ENCODE measurements around the gene APLNR. TPM values are rescaled to one million over a fixed set of nuclear protein-coding genes. Genes with fewer than 3 reads are reported as not detected.

Gene APLNR
- polyA plus RNA-seq, 1 donor (not counting 4 experiments of a cell fraction or from before 2014, with no cell fraction given): not detected

- Histone ChIP-seq H3K27ac (ENCODE audit: control insufficient read depth, insufficient read depth, low read length) (no peak overlapping the region), H4K20me1 (ENCODE audit: control insufficient read depth, extremely low read depth, insufficient read depth, low read length) (no peaks in the 10 kb centered on the region), H3K27me3 (ENCODE audit: control insufficient read depth, extremely low read depth, insufficient read depth, low read length) (no peaks in the 10 kb centered on the region), H3K36me3 (ENCODE audit: control insufficient read depth in 2 of 2, extremely low read depth in 1 of 2, insufficient read depth in 2 of 2, low read length in 2 of 2) (no peaks in the 10 kb centered on the region), H3K79me2 (ENCODE audit: control insufficient read depth, insufficient read depth, low read length) (no peaks in the 10 kb centered on the region), H3K9ac (ENCODE audit: control insufficient read depth, extremely low read depth, insufficient read depth, low read length) (no peak overlapping the region), H3K9me1 (ENCODE audit: control insufficient read depth, extremely low read depth, insufficient read depth, low read length) (no peaks in the 10 kb centered on the region), H3K4me1 (ENCODE audit: control insufficient read depth, extremely low read depth, insufficient read depth, low read length) (peaks cover 11% of the 10 kb centered on the region), H2AFZ (ENCODE audit: control insufficient read depth, low read length) (no peak overlapping the region), H3K9me3 (ENCODE audit: control insufficient read depth, low read depth, low read length) (no peaks in the 10 kb centered on the region), H3K4me3 (ENCODE audit: control insufficient read depth in 2 of 3, extremely low read depth in 1 of 3, insufficient read depth in 2 of 3, low read depth in 1 of 3, low read length in 3 of 3) (no peak overlapping the region), H3K4me2 (ENCODE audit: control insufficient read depth, extremely low read depth, insufficient read depth, low read depth, low read length) (no peak overlapping the region)
- DNase-seq (ENCODE audit: low read depth, low spot score) (no peak), FAIRE-seq (no peak)
- TF ChIP-seq EZH2 (IDR thresholded peaks at IDR 0.05; ENCODE audit: low read length): no peak
- TF ChIP-seq, protein P1, sequence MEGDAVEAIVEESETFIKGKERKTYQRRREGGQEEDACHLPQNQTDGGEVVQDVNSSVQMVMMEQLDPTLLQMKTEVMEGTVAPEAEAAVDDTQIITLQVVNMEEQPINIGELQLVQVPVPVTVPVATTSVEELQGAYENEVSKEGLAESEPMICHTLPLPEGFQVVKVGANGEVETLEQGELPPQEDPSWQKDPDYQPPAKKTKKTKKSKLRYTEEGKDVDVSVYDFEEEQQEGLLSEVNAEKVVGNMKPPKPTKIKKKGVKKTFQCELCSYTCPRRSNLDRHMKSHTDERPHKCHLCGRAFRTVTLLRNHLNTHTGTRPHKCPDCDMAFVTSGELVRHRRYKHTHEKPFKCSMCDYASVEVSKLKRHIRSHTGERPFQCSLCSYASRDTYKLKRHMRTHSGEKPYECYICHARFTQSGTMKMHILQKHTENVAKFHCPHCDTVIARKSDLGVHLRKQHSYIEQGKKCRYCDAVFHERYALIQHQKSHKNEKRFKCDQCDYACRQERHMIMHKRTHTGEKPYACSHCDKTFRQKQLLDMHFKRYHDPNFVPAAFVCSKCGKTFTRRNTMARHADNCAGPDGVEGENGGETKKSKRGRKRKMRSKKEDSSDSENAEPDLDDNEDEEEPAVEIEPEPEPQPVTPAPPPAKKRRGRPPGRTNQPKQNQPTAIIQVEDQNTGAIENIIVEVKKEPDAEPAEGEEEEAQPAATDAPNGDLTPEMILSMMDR (optimal IDR thresholded peaks at IDR 0.05 in 1 of 3, IDR thresholded peaks at IDR 0.05 in 1 of 3, conservative IDR thresholded peaks at IDR 0.05 in 1 of 3; ENCODE audit: extremely low read depth in 1 of 3, insufficient read depth in 2 of 3, low read length in 3 of 3): no peak
- dilution Hi-C loops (cut with MboI; ENCODE audit: extremely low pct_ligation_motif_present, low sequenced_read_pairs): no loop called here
These were observed 7.9 kb upstream of the APLNR start for GRCh38 chr11:57244911-57245310.

DNA sequence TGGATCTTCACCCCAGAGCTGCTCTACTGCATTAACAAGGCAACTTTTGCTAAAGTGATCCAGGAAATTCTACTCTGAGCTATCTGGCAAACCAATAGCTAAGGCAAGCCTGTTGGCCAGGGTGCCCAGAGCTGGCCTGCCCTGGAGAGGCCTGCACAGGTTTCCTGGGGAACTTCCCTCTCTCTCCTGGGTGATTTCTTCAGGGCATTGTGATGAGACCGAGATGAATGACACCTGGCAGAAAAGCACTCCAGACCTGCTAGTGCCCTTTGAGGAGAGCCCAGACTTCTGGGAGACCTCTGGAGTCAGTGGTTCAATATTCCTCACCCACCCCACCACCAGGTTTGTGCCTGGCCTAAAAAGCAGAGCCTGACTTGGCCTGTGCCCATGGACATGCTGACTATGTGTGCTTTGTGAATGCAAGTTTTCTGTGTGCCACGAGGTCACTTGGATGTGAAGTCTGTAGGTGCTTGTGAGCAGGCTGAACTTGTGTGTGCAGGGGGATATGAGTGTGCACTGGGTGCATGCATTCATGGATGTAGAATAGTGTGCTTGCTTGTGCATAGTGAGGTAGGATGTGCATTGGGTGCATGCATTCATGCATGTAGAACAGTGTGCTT lies 4.4 kb upstream of the APLNR start:
- Histone ChIP-seq H3K4me2 (ENCODE audit: control insufficient read depth, extremely low read depth, insufficient read depth, low read depth, low read length) (no peak overlapping the region), H3K79me2 (ENCODE audit: control insufficient read depth, insufficient read depth, low read length) (no peaks in the 10 kb centered on the region), H3K9me1 (ENCODE audit: control insufficient read depth, extremely low read depth, insufficient read depth, low read length) (no peaks in the 10 kb centered on the region), H3K4me3 (ENCODE audit: control insufficient read depth in 2 of 3, extremely low read depth in 1 of 3, insufficient read depth in 2 of 3, low read depth in 1 of 3, low read length in 3 of 3) (no peak overlapping the region), H3K36me3 (ENCODE audit: control insufficient read depth in 2 of 2, extremely low read depth in 1 of 2, insufficient read depth in 2 of 2, low read length in 2 of 2) (no peaks in the 10 kb centered on the region), H3K9ac (ENCODE audit: control insufficient read depth, extremely low read depth, insufficient read depth, low read length) (no peak overlapping the region), H3K27ac (ENCODE audit: control insufficient read depth, insufficient read depth, low read length) (no peak overlapping the region), H3K27me3 (ENCODE audit: control insufficient read depth, extremely low read depth, insufficient read depth, low read length) (no peaks in the 10 kb centered on the region), H3K4me1 (ENCODE audit: control insufficient read depth, extremely low read depth, insufficient read depth, low read length) (no peaks in the 10 kb centered on the region), H2AFZ (ENCODE audit: control insufficient read depth, low read length) (no peak overlapping the region), H3K9me3 (ENCODE audit: control insufficient read depth, low read depth, low read length) (no peaks in the 10 kb centered on the region), H4K20me1 (ENCODE audit: control insufficient read depth, extremely low read depth, insufficient read depth, low read length) (no peaks in the 10 kb centered on the region)
- TF ChIP-seq, protein P1 (optimal IDR thresholded peaks at IDR 0.05 in 1 of 3, IDR thresholded peaks at IDR 0.05 in 1 of 3, conservative IDR thresholded peaks at IDR 0.05 in 1 of 3; ENCODE audit: extremely low read depth in 1 of 3, insufficient read depth in 2 of 3, low read length in 3 of 3): no peak
- no peak for TF ChIP-seq EZH2 (IDR thresholded peaks at IDR 0.05; ENCODE audit: low read length)
- DNase-seq (ENCODE audit: low read depth, low spot score) (no peak), FAIRE-seq (no peak)
- dilution Hi-C loops (cut with MboI; ENCODE audit: extremely low pct_ligation_motif_present, low sequenced_read_pairs): no loop called here
